Right cardiac atrium (tissue), 5 donors: ENCODE measurements around the gene SPECC1L. TPM values are rescaled to one million over a fixed set of nuclear protein-coding genes. Genes with fewer than 3 reads are reported as not detected.
"Not testable (repeated sequence)": the region's sequence is repeated elsewhere in the genome, so short reads cannot be mapped to it uniquely, and the experiment has no call there.

Experiments
- ATAC-seq, 2 donors: fragments of 200-7000 bp; cut with Tn5 transposase; one replicate each; pipeline versions ENCODE4 v1.8.0 to v1.9.1; 2020; ENCODE audit warnings: moderate library complexity in 2 of 2, mild to moderate bottlenecking in 1 of 2
- DNase-seq, 3 donors: peaks; one replicate each; pipeline ENCODE4 v3.0.0-alpha.2; 2020
- H3K27ac ChIP-seq: one replicate; pipeline ENCODE4 v1.5.1; 2013; ENCODE audit warnings: mild to moderate bottlenecking, low read length, control low read depth, moderate library complexity
- H3K27me3 ChIP-seq: one replicate; pipeline ENCODE4 v1.6.1; 2013; ENCODE audit not compliant: control insufficient read depth, insufficient read depth
- H3K4me1 ChIP-seq: one replicate; pipeline ENCODE4 v1.6.1; 2013; ENCODE audit warnings: low read length; ENCODE audit not compliant: control insufficient read depth, insufficient read depth
- H3K4me3 ChIP-seq: one replicate; pipeline ENCODE4 v1.5.1; 2013; ENCODE audit warnings: low read length, control low read depth
- H3K9me3 ChIP-seq: one replicate; pipeline ENCODE4 v1.6.1; 2013; ENCODE audit warnings: low read length; ENCODE audit not compliant: control insufficient read depth
- WGBS: extraction: QIAGEN DNeasy Blood & Tissue Kit; methylation state at CpG from one replicate; pipeline ENCODE4 v1.1.7; 2013; 5-methylcytosine and 5-hydroxymethylcytosine counted together
- intact Hi-C, 4 donors: fragments of 100-400 bp; cut with DNase I; formaldehyde crosslinking; loops; one replicate each; pipeline versions ENCODE4 v1.11.0 to v1.14.0; 2022 to 2023
- polyA plus RNA-seq: library from polyadenylated mRNA; stranded (reverse); fragments of 200-250 nt; gene quantifications from one replicate; pipeline ENCODE4 v1.2.3, GENCODE V29; 2013
- total RNA-seq, 4 donors: library from RNA; stranded (reverse); fragmentation: NEBNext Ultra II Directional; extraction: Animal tissue kit (Norgen Biotek cat#: 25700); gene quantifications; one replicate each; pipeline ENCODE4 v1.2.1, GENCODE V29; 2021
- donor health status: healthy with polysubstance abuse.
- donor health status: DM: no; HTN: yes; CAD: no.
- donor health status: DM: no; HTN: no; CAD: no.
- donor health status: DM: no; HTN: yes; CAD: no; lungs with severe emphysema.
- donor health status: DM: yes; HTN: yes; CAD: no.

Gene SPECC1L
- total and polyA plus RNA-seq, 5 donors = 16.9 to 76.1 (median 67.9) TPM

- 30% methylated on average over 4 of the region's 4 CpGs for WGBS
- H3K27me3 ChIP-seq = no peaks in the 10 kb centered on the region
- ATAC-seq (peak; percentile 29 to 48), DNase-seq (no peak)
- intact Hi-C loops = no loop called here
- H3K27ac ChIP-seq = peak overlapping the region; percentile 80
- H3K4me1 ChIP-seq = peaks cover 15% of the 10 kb centered on the region
- no peak overlapping the region for H3K4me3 ChIP-seq
- no peaks in the 10 kb centered on the region for H3K9me3 ChIP-seq
These were observed 32.4 kb downstream of the SPECC1L start for GRCh38 chr22:24303007-24303406.

GRCh38 chr22:24304062-24304675 lies 33.5 kb downstream of the SPECC1L start:
- no peak overlapping the region for H3K27ac ChIP-seq
- intact Hi-C loops = no loop called here
- H3K4me1 ChIP-seq = peaks cover 15% of the 10 kb centered on the region
- no peaks in the 10 kb centered on the region for H3K9me3 ChIP-seq
- H3K4me3 ChIP-seq = no peak overlapping the region
- 85% methylated on average over 1 of the region's 1 CpG for WGBS
- H3K27me3 ChIP-seq = no peaks in the 10 kb centered on the region
- no peak for ATAC-seq
- DNase-seq = no peak

GRCh38 chr22:24305260-24305692 lies 34.6 kb downstream of the SPECC1L start:
- no peak for ATAC-seq
- WGBS = 31% methylated on average over 3 of the region's 3 CpGs
- Histone ChIP-seq H3K4me3 (no peak overlapping the region), H3K27me3 (no peaks in the 10 kb centered on the region), H3K4me1 (peaks cover 15% of the 10 kb centered on the region), H3K27ac (no peak overlapping the region), H3K9me3 (no peaks in the 10 kb centered on the region)
- no peak for DNase-seq
- intact Hi-C loops = no loop called here

- H3K4me3 ChIP-seq = no peak overlapping the region
- H3K9me3 ChIP-seq = no peaks in the 10 kb centered on the region
- intact Hi-C loops = no loop called here
- H3K4me1 ChIP-seq = peaks cover 3% of the 10 kb centered on the region
- H3K27me3 ChIP-seq = no peaks in the 10 kb centered on the region
- 83% methylated on average over 2 of the region's 2 CpGs for WGBS
- no peak overlapping the region for H3K27ac ChIP-seq
- DNase-seq (no peak), ATAC-seq (no peak)
These were observed 40.3 kb downstream of the SPECC1L start for GRCh38 chr22:24310969-24311368.

GRCh38 chr22:24315367-24315966 lies 44.8 kb downstream of the SPECC1L start:
- intact Hi-C loops = no loop called here
- ATAC-seq = no peak
- H3K9me3 ChIP-seq = no peaks in the 10 kb centered on the region
- peaks cover 3% of the 10 kb centered on the region for H3K4me1 ChIP-seq
- no peak overlapping the region for H3K4me3 ChIP-seq
- no peaks in the 10 kb centered on the region for H3K27me3 ChIP-seq
- no peak for DNase-seq
- peak overlapping the region; percentile 13 for H3K27ac ChIP-seq
- WGBS = 58% methylated on average over 2 of the region's 2 CpGs

GRCh38 chr22:24316264-24316663 lies 45.6 kb downstream of the SPECC1L start:
- H3K9me3 ChIP-seq, ATAC-seq, H3K4me1 ChIP-seq, H3K27ac ChIP-seq, H3K27me3 ChIP-seq, intact Hi-C loops, H3K4me3 ChIP-seq, DNase-seq: not testable (repeated sequence)
- 63% methylated on average over 6 of the region's 6 CpGs for WGBS

- 93% methylated on average over 29 of the region's 30 CpGs for WGBS
- ATAC-seq, H3K4me3 ChIP-seq, H3K27ac ChIP-seq, H3K4me1 ChIP-seq, intact Hi-C loops, H3K9me3 ChIP-seq, H3K27me3 ChIP-seq: not testable (repeated sequence)
- DNase-seq = peak in 1 of 3 donors; percentile 51
These were observed 46.9 kb downstream of the SPECC1L start for GRCh38 chr22:24317511-24317910.

- 92% methylated on average over 3 of the region's 3 CpGs for WGBS
- DNase-seq = no peak
These were observed 48.8 kb downstream of the SPECC1L start for GRCh38 chr22:24319451-24319850.

GRCh38 chr22:24321999-24322398 lies 51.4 kb downstream of the SPECC1L start:
- intact Hi-C loops = loop anchor here in 3 of 4 donors (5.0 to 10.0 kb wide), 3 partner anchors 93 to 205 kb away; no protein-coding TSS in a partner anchor
- WGBS = 89% methylated on average over 13 of the region's 13 CpGs
- ATAC-seq = peak in 1 of 2 donors; percentile 45
- Histone ChIP-seq H3K4me3 (no peak overlapping the region), H3K27me3 (no peaks in the 10 kb centered on the region), H3K9me3 (no peaks in the 10 kb centered on the region), H3K4me1 (no peaks in the 10 kb centered on the region), H3K27ac (no peak overlapping the region)
- no peak for DNase-seq

More at GRCh38 chr22:24319451-24319850, 48.8 kb downstream of the SPECC1L start:
- ATAC-seq = no peak
- Histone ChIP-seq H3K9me3 (no peaks in the 10 kb centered on the region), H3K27ac (no peak overlapping the region), H3K4me1 (peaks cover 3% of the 10 kb centered on the region), H3K27me3 (no peaks in the 10 kb centered on the region), H3K4me3 (no peak overlapping the region)
- intact Hi-C loops = no loop called here

- Histone ChIP-seq H3K27ac (no peak overlapping the region), H3K4me3 (no peak overlapping the region), H3K9me3 (no peaks in the 10 kb centered on the region), H3K4me1 (no peaks in the 10 kb centered on the region), H3K27me3 (no peaks in the 10 kb centered on the region)
- intact Hi-C loops = loop anchor here in 3 of 4 donors (5.0 to 10.0 kb wide), 3 partner anchors 92 to 205 kb away; no protein-coding TSS in a partner anchor
- 79% methylated on average over 6 of the region's 6 CpGs for whole genome bisulfite sequencing
- ATAC-seq (no peak), DNase-seq (no peak)
These were observed 51.9 kb downstream of the SPECC1L start for GRCh38 chr22:24322522-24322921.

GRCh38 chr22:24323233-24323632 lies 52.6 kb downstream of the SPECC1L start:
- no peak overlapping the region for H3K4me3 ChIP-seq
- no peak for DNase-seq
- no peaks in the 10 kb centered on the region for H3K9me3 ChIP-seq
- H3K4me1 ChIP-seq = peaks cover 2% of the 10 kb centered on the region
- no peak overlapping the region for H3K27ac ChIP-seq
- no peaks in the 10 kb centered on the region for H3K27me3 ChIP-seq
- ATAC-seq = peak in 1 of 2 donors; percentile 29
- 78% methylated on average over 2 of the region's 2 CpGs for WGBS
- intact Hi-C loops = loop anchor here in 3 of 4 donors (5.0 to 10.0 kb wide), 3 partner anchors 92 to 204 kb away; no protein-coding TSS in a partner anchor
